NCI-H2107 (cell line): ENCODE data around the gene ITGA1.
"Not testable (repeated sequence)": the region's sequence is repeated elsewhere in the genome, so short reads cannot be mapped to it uniquely, and the experiment has no call there.

Source experiments
- DNase-seq: peaks from one replicate; lab custom pipeline; 2025; lab: John Stamatoyannopoulos, UW

Gene ITGA1

DNA sequence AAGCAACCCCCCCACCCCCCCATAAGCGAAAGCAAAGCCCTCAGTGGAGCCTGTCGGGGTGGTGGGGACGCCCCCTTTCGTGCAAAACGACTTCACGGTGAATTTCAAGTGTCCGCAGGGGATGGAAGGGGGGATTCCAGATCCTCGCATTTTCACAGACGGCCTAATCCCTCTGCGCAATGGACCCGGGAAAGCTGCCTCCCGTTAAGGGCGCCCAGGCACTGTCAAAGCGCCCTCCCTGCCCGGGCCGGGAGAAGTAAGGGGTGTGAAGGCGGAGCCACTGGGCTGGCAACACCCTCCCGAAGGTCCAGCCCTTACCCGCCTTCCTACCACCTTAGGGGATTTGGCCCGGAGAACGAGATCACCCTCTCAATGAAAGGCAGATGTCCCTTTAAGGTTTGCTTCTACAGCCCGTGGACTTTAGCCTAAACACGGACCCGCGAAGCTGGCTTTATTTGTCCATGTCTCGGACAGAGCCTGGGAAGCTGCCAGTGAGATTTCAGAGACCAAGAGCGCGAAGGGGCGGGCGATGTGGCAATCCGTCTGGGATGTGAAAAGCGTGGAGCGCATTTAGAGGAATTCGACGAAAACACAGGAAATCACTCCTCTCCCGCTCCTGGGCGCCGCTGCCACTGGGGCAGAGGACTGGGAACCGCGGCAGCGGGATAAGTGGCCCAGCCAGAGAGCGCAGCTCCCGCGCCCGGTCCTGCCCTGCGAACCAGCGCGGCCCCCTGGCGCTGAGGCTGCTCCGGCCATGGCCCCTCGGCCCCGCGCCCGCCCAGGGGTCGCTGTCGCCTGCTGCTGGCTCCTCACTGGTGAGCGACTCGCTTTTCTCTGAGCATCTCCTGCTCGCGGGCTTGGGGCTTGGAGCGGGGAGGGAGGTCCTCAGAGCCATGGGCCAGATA, at the start of gene ITGA1, which contains the start of gene PELO:
Gene ITGA1 (plus strand): TSS at position 317 of the 905 bp plus-strand sequence. CDS start 438 bp downstream, at position 755.
Gene PELO (plus strand): TSS at position 317 of the 905 bp plus-strand sequence. CDS start 12,479 bp downstream, outside the sequence.
- DNase-seq: no peak

DNA sequence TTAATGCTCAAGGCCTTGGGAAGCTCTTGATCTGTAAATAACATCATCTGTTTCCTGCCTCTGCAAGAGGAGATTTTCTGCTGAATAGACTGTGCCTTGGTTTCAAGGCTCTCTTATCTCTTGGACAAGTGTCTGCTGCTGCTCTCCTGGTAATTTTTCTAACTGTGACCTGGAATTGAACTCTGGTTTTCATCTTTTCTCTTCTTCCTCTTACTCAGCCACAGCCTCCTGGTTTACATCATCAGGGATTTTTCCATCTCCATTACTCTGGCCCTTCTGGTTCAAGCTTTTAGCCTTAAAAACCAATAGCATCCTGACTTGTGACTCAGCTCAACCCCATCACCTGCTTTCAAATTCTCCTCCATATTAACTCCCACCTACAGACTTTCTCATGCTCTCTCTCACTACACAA, 49.6 kb upstream of the ITGA1 start:
- no peak for DNase-seq

DNA sequence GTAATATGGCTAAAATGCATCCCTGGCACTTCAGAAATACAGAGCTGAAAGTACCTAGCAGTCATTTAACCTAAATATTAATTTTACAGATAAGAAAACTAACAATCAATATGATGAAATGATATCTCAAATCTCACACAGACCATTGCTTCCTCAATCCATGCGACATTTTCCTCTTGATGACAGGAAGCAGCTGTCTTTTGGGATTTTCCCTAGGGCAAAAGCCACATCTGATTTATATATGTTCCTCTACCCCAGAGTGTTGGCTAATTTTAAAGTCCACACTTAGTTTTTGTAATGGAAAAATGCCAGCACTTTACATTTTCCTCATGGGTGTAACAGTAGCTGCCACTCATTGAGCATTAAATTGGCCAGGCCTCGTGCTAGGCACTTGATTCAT, 47.7 kb upstream of the ITGA1 start:
- DNase-seq: no peak

DNA sequence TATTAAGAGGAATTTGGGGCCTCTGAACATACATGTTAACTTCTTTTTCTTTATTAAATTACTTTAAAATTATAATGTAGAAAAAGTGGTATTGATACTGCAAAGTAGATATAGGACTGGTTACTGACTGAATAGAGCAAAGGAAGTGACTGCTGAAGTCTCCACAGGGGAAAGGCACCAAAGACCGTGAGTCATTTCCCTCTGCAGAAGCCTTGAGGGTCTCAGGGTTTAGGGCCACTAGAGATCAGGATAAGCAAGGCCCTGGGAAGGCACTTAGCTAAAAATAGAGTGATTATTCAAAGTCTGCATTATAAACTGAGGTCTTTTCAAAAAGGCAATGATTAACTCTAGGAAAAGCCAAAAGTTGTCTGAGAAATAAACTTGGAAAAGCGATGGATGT, 44.7 kb upstream of the ITGA1 start:
- DNase-seq: no peak

DNA sequence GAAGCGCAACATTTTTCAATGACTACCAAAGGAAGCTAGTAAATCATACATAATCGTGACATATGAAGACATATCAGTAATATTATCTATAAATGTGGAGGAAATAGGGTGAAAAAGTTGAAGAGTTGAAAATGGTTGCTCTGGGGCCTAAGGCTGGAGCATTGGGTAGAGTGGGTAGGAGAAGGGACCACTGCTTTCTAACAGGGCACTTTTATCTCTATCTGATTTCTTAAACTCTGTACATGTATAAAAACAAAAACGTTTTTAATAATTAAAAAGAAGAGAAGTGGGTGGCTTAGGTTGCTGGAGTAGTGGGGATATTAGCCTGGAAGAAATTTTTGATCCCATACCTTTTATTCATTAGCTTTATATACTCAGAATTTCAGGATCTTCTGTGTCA, 44.2 kb upstream of the ITGA1 start:
- DNase-seq: no peak

DNA sequence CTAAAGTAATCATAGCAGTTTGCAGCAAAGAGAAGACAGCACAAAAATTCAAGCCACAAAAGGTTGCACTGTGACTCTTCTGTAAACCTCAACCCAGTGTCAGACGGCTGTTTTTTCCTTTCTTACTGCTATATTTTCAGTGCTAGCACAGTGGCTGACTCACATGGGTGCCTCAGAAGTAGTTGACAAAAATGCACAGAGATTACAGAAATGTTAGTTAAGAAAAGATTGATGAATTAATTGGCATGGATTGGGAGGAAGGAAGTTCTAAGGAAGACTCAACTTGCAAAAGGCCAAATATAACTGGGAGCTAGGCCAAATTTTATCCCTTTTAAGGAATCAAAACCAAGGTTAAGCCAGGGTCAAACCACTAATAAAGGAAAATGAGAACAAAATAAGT, 43.7 kb upstream of the ITGA1 start:
- no peak for DNase-seq

DNA sequence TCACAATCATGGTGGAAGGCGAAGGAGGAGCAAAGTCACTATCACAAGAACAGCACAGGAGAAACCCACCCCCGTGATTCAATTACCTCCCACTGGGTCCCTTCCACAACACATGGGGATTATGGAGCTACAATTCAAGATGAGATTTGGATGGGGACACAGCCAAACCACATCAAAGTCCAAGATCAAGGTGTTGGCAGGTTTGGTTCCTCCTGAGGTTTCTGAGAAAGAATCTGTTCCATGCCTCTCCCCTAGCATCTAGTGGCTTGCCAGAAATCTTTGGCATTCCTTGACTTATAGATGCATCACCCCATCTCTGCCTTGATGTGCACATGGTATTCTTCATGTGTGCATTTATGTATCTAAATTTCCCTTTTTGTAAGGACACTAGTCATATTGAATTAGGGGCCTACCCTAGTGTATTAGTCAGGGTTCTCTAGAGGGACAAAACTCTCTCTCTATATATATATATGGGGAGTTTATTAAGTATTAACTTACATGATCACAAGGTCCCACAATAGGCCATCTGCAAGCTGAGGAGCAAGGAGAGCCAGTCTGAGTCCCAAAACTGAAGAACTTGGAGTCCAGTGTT, 42.8 kb upstream of the ITGA1 start:
- not testable (repeated sequence) for DNase-seq

DNA sequence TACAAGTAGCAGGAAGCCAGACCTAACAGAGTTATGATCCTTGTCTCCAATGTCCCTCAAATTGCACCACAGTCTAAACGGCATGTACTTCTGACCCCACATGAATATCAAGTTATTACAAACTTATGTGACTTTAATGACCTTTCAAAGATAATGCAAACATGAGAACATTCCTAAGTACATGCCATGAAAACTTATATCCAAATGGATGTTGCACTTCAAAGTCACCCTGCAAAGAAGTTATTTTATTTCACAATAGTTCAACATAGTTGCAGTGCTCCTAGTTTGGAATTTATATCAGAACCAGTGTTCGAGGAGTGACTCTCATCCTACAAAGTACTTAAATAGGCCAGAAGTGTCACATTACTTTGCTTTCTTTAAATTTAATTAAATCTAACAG, 41.2 kb upstream of the ITGA1 start:
- DNase-seq: no peak

DNA sequence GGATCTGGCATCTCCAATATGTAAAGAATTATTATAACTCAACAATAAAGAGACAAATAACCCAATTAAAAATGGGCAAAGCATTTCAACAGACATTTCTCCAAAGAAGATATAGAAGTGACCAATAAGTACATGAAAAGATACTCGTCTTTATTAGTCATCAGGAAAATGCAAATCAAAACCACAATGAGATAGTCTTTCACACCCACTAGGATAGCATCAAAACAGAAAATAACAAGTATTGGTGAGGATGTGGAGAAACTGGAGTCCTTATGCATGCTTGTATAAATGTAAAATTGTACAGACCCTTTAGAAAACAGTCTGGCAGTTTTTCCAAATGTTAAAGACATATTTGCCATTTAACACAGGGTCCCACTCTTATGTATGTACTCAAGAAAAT, 39.1 kb upstream of the ITGA1 start:
- DNase-seq: no peak

DNA sequence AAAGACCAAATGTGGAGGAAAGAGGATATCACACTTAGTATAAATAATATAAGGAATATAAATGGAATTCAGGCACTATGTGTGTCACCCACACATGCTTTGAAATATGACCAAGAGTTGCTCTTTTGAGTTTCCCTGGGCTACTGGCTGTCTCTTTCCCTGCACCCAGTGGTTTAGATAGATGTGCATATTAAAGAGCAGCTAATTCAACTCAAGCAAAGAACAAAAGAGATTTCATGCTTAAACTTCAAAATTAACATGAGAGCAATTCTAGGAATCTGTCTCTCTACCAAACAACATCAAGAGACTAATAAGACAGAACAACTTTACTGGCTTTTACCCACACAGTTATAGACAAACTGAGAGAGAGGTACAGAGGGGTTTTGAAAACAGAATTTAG, 38.0 kb upstream of the ITGA1 start:
- DNase-seq: no peak

DNA sequence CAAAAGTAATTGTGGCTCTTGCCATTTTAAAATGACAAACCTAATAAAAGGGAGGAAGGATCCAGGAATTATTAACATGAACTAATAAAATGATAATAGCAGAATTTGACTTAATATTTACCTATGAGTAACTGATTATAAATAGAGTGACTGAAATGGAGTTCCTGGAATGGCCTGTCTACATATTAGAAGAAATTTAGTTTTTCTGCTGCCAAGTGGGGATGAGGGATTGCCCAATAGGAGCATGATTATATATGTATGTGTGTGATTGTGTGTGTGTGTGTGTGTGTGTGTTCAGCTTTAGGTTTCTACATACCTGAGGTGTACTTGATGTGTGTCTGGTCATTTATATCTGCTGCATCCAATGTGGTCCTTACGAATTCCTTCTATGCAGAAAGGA, 36.6 kb upstream of the ITGA1 start:
- DNase-seq: no peak

DNA sequence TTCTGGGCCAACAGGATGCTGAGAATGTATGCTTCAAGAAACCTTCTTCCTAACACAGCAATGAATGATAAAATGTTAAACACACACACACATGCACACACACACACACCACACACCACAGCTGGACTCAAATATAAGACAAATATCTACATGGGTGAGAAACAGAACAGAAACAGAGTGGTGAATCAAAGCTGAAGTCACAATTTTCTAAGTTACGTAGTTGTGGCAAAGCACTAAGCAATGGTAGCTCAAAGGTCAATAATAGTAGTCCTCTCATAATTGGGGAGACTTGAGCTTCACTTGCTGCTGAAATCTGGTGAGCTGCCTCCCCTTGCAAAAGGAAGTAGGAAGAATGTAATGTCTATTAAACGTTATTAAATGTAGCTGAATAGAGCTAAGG, 33.7 kb upstream of the ITGA1 start:
- no peak for DNase-seq

DNA sequence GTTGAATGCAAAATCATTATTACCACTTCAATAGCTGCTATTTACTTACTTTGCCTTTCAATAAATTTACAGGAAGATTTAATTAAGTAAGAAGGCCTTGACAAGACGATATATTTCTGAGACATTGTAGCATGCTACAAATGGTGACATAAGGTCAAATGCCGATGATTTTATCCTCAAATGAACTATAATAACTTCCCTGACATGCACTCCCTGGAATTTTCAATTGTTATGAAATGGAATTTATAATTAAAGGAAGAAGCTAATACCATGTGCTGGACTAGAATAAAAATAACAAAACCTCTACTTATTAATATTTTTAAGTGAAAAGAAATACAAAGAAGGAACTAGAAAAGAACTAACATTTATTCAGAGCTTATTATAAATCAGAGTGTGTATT, 30.2 kb upstream of the ITGA1 start:
- no peak for DNase-seq

DNA sequence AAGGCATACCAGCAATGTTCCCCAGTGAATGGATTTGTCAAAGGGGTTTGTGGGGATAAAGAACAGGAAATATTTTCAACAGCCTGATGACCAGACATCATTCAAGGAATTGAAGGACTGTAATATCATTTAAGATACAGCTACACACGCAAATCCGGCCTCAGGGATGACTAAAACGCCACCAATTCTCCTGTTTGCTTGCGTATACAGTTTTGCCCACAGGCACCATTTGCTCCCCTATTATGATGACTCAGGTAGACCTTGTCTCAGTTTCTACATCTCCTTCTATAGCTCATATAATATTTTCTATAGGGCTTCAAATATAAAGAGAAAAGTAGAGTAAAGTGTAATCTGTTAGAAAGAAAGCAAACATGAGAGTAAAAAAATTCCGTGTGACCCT, 29.7 kb upstream of the ITGA1 start:
- no peak for DNase-seq

DNA sequence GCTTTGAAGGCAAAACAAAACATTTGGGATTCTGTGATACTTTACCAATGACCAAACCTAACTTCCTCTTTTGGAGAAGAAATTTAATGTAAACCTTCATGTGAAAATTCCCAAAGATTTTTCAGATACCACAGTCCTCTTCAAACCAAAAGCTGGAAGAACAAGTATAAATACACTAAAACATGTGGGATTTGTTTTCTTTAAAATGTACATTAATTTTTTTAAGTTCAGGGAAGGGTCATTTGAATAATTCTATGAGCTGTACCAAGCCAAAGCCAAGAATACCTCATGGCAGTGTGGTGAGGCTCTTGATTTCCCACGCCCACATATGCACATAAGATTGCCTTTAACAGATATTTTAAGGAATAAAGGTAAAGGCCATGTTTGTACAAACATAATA, 28.4 kb upstream of the ITGA1 start:
- no peak for DNase-seq

DNA sequence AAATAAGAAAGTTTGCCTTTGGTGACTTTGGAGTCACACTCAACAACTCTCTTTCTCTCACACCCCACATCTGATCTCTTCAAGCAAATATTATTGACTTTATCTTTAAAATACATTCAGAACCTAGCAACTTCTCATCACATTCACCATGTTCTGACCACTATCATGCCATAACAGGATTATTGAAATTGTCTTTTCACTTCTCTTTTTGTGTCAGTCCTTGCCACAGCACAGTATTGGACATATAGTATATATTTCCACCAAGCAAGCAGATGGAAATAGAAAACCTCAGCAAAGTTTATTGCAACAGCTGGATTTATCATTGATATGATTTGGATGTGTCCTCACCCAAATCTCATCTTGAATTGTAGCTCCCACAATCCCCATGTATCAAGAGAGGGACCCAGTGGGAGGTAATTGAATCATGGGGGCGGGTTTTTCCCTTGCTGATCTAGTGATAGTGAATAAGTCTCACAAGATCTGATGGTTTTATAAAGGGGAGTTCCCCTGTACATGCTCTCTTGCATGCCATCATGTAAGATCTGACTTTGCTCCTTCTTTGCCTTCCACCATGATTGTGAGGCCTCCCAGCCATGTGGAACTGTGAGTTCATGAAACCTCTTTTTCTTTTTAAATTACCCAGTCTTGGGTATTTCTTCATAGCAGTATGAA, 26.9 kb upstream of the ITGA1 start:
- DNase-seq: no peak

DNA sequence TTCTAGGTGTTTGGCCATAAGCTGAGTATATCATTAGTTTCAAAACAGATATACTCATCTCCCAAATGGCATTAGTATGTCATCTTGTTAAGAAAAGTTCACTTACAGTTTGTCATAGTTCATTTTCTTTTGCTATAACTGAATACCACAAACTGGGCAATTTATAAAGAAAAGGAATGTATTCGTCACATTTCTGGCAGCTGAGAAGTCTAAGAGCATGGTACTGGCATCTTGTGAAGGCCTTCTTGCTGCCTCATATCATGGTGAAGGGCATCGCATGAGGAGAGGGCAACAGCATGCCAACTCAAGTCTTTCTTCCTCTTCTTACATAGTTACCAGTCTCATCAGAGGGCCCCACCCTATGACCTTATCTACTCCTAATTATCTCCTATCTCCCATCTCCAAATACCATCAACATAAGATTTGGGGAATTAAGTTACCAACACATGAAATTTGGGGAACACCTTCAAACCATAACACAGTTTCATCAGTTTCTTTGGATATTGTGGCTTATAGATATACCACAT, 20.4 kb upstream of the ITGA1 start:
- DNase-seq: no peak

DNA sequence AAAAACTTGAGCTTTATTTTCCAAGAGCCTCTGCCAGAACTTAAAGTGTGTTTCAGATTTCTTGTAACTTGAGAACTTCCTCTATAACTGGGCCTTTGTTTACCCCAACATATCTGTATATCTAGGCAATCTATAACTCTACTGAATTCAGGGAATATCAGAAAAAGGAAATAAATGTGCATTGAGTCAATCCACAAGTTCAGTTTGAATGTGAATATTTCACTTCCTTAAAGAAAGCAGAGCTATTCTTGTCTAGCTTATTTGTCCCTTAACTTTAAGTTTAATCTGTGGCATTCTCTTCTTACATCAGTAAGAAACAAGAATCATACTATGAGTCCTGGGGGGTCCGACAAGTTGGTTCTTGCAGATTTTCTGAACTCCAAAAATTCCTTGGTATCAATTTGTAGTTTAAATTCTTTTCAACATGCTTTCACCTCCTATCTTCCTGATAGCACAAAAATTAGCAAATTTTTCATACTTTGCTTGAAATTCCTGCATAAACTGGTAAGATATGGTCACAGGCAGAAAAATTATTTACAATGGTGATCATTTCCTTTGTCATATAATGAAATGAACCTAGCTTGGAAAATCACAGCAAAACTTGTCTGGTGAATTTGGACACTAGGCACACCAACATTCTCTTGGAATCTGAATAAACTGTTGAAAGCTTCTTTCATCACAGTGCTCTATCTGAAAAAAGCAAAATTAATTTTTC, 19.8 kb upstream of the ITGA1 start:
- no peak for DNase-seq

DNA sequence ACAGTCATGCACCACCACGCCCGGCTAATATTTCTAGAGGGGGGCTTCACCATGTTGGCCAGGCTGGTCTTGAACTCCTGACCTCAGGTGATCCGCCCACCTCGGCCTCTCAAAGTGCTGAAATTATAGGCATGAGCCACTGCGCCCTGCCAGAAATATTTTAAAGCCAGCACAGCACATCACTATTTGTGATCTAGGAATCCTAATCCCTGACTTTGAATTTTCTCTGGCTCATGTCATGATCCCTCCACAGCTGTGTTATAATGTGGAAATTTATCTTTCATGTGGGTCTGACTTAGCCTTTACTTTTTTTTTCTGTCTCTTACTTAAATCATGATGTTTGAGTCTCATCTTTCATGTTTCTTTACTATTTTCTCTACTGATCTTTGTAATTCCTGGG, 18.7 kb upstream of the ITGA1 start:
- DNase-seq: no peak

DNA sequence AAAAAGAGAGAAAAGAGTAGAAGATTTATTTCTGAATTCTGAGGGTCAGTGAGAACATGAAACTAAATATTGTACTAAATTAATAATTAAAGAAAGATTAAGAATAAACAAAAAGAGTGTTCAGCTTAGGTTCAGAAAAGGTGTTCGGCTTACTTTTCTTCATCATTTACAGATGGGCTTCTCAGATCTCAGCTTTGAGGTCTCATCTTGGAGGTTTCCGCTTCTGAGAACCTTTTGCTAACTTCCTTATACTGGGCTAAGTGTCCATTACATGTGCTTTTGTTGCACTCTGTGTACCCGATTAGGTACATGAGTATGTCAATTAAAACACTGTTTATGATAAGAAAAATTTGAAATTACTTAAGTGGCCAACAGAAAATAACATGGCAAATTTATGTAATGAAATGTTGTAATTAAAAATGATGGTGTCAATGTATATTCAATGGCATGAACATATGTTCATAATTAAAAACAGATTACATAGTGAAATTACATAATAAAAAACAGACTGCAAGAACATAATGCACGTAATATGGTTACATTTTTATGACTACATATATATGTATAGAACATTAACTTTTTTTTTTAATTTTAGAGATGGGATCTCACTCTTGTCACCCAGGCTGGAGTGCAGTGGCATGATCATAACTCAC, 17.3 kb upstream of the ITGA1 start:
- no peak for DNase-seq

DNA sequence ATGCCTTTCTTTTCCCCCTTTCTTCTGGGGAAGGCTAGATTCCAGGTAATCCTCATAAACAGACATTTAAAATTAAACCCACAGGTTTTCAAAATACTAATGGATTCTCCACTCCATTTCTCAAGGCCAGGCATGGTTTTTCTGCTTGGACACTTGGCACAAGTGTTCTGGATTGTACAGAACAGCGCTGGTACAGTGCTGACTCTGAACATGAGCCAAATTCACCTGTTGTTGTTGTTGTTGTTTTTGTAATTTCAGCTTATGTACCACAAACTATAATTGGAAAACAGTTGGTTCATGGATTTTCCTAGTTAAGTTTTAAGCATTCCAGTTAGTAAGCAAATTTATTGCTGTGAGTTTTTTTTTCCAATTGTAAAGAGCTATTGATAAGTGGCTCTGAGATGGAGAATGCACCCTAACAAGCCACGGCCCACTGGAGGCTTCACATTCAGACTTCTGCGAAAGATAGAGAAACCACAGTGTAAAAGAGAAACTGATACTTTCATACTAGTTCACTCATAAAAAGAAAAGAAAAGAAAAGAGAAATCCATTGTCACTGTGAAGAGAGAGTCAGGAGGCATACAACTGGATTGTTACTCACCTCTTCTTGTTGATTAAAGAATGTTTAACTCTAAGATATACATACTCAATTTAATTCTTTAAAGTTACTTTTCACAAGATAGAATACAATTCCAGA, 16.2 kb upstream of the ITGA1 start:
- DNase-seq: no peak
